ENCODE measurements around the gene ENOX2.

The ENOX2 gene

DNA sequence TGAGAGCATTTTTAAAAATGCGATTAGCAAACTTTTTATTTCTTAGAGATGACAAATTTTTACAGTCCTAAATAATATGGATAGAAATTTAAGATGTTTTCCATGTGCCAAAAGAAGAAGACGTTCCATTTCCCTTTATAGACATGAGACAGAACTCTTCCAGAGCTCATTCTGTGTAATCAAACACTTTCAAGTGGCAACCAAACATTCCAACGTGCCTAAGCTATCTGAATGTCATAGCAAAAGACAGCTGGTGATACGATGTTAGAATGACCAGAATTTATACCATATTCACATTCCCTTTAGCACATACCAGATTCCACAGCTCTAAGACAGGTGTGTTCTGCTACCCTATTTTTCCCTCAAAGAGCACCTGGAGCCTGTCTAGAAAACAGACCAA is 133.2 kb downstream of the ENOX2 start:
- ChIA-PET POLR2A (no interaction called here), CTCF (no interaction called here)

DNA sequence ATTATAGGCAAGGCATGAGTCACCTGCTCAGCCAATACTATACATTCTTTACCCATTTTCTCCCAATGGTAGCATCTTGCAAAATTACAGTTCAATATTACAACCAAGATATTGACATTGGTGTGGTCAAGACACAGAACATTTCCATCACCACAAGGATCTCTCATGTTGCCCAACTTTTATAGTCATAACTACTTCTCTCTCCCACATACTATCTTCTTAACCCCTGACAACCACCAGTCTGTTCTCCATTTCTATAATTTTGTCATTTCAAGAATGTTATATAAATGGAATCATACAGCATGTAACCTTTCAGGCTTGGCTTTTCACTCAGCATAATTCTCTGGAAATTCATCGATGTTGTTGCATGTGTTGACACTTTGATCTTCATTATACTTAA is 144.9 kb downstream of the ENOX2 start:
- ChIA-PET CTCF (no interaction called here), POLR2A (no interaction called here)
- no peak for DNase-seq (ENCODE audit: extremely low spot score)
- TF ChIP-seq FOXM1 (IDR thresholded peaks at IDR 0.05; ENCODE audit: borderline replicate concordance) (no peak), ARNT (IDR thresholded peaks at IDR 0.05) (no peak), FOXA1 (IDR thresholded peaks at IDR 0.05) (no peak), ZNF384 (IDR thresholded peaks at IDR 0.05) (no peak), FOXK2 (IDR thresholded peaks at IDR 0.05) (no peak), L3MBTL2 (conservative IDR thresholded peaks at IDR 0.05) (no peak), CTBP1 (IDR thresholded peaks at IDR 0.05; ENCODE audit: borderline replicate concordance) (no peak)

More for the DNA sequence above, 133.2 kb downstream of the ENOX2 start:
- no peak for TF ChIP-seq FOXA1 (IDR thresholded peaks at IDR 0.05)
- TF ChIP-seq, protein P1, sequence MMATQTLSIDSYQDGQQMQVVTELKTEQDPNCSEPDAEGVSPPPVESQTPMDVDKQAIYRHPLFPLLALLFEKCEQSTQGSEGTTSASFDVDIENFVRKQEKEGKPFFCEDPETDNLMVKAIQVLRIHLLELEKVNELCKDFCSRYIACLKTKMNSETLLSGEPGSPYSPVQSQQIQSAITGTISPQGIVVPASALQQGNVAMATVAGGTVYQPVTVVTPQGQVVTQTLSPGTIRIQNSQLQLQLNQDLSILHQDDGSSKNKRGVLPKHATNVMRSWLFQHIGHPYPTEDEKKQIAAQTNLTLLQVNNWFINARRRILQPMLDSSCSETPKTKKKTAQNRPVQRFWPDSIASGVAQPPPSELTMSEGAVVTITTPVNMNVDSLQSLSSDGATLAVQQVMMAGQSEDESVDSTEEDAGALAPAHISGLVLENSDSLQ (IDR thresholded peaks at IDR 0.05) = no peak
- DNase-seq (ENCODE audit: extremely low spot score) = no peak

DNA sequence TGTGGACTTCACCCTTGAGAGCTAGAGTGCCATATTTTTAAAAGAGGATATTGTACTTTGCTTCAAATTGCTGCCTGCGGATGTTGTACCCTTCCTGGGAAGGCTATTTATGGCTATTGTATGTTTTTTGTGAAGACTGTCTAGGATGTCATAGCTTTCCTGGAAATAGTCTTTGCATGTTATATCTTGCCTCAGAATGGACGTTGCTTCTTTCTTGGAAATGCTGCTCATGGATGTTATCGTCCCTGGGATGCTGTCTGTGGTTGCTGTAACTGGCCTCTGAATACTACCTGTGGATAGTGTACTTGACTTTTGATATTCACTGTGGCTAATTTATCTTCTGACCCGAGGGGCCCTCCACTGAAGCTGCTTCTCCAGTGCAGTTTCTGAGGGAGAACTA is 146.8 kb downstream of the ENOX2 start:
- ChIA-PET POLR2A (no interaction called here), CTCF (no interaction called here)
- DNase-seq (ENCODE audit: extremely low spot score) = no peak
- TF ChIP-seq FOXM1 (IDR thresholded peaks at IDR 0.05; ENCODE audit: borderline replicate concordance) (no peak), NFRKB (IDR thresholded peaks at IDR 0.05) (no peak), L3MBTL2 (conservative IDR thresholded peaks at IDR 0.05) (no peak), TARDBP (IDR thresholded peaks at IDR 0.05) (no peak), LEF1 (IDR thresholded peaks at IDR 0.05; ENCODE audit: borderline replicate concordance) (no peak), CTBP1 (IDR thresholded peaks at IDR 0.05; ENCODE audit: borderline replicate concordance) (no peak), SP1 (IDR thresholded peaks at IDR 0.05) (no peak), BHLHE40 (IDR thresholded peaks at IDR 0.05; ENCODE audit: borderline replicate concordance) (no peak), ELF4 (IDR thresholded peaks at IDR 0.05) (no peak)
- TF ChIP-seq, protein P1 (IDR thresholded peaks at IDR 0.05) = no peak

DNA sequence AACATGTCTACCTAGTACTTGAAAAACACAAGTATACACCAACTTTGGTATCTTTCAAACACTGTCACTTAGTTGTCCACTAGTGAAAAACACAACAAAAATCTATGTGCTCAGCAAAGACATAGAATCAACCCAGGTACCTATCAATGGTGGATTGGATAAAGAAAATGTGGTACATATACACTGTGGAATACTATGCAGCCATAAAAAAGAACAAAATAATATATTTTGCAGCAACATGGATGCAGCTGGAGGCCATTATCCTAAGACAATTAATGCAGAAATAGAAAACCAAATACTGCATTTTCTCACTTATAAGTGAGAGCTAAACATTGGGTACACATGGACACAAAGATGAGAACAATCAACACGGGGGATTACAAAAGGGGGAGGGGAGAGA is 148.7 kb downstream of the ENOX2 start:
- no peak for DNase-seq (ENCODE audit: extremely low spot score)
- CTCF ChIA-PET = no interaction called here
- no peak for TF ChIP-seq FOXM1 (IDR thresholded peaks at IDR 0.05; ENCODE audit: borderline replicate concordance)
- TF ChIP-seq ARNT (IDR thresholded peaks at IDR 0.05) = no peak
- no peak for TF ChIP-seq BHLHE40 (IDR thresholded peaks at IDR 0.05; ENCODE audit: borderline replicate concordance)
- TF ChIP-seq L3MBTL2 (conservative IDR thresholded peaks at IDR 0.05) = no peak
- no peak for TF ChIP-seq ELF4 (IDR thresholded peaks at IDR 0.05)
- TF ChIP-seq SP1 (IDR thresholded peaks at IDR 0.05) = no peak
- no peak for TF ChIP-seq LEF1 (IDR thresholded peaks at IDR 0.05; ENCODE audit: borderline replicate concordance)
- TF ChIP-seq, protein P1 (IDR thresholded peaks at IDR 0.05) = no peak
- TF ChIP-seq HDGF (IDR thresholded peaks at IDR 0.05; ENCODE audit: borderline replicate concordance) = no peak
- TF ChIP-seq NFRKB (IDR thresholded peaks at IDR 0.05) = no peak
- TF ChIP-seq FOXA1 (IDR thresholded peaks at IDR 0.05) = no peak
- POLR2A ChIA-PET = no interaction called here

DNA sequence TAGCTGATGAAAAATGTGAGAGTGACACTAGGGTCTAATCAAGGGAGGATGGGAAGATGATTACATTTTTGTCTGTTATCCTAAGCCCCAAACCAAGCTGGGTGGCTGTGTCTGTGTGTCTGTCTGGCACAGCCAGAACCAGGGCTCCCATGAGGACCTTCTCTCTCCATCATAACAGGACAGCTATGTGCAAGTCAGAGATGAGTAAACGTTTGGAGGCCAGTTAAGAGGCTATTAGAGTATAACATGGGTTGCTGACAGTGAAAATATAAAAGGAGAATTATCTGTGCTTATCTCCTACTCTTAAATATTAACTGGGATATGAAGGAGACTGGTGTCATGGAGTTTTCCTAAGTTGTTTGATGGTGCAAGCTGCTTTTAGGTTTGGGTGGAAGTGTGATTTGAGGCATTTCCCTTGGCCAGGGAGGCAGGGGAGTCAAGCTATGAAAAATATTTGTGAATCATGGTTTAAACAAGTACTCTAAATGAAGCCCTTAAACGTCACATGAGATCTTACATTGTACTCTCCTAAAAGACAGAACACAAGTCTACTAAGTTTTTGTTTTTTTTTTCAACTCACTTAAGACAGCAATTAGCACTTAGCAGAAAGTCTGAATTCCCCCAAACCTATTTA is 156.2 kb downstream of the ENOX2 start:
- ChIA-PET CTCF (no interaction called here), POLR2A (no interaction called here)
- TF ChIP-seq FOXM1 (IDR thresholded peaks at IDR 0.05; ENCODE audit: borderline replicate concordance) (no peak), ZNF384 (IDR thresholded peaks at IDR 0.05) (no peak), SUZ12 (IDR thresholded peaks at IDR 0.05) (no peak), BHLHE40 (IDR thresholded peaks at IDR 0.05; ENCODE audit: borderline replicate concordance) (no peak), FOXK2 (IDR thresholded peaks at IDR 0.05) (no peak), ARNT (IDR thresholded peaks at IDR 0.05) (no peak), LEF1 (IDR thresholded peaks at IDR 0.05; ENCODE audit: borderline replicate concordance) (no peak), FOXA1 (IDR thresholded peaks at IDR 0.05) (no peak), HDGF (IDR thresholded peaks at IDR 0.05; ENCODE audit: borderline replicate concordance) (no peak), SP1 (IDR thresholded peaks at IDR 0.05) (no peak)
- TF ChIP-seq, protein P1 (IDR thresholded peaks at IDR 0.05) = no peak
- DNase-seq (ENCODE audit: extremely low spot score) = no peak

DNA sequence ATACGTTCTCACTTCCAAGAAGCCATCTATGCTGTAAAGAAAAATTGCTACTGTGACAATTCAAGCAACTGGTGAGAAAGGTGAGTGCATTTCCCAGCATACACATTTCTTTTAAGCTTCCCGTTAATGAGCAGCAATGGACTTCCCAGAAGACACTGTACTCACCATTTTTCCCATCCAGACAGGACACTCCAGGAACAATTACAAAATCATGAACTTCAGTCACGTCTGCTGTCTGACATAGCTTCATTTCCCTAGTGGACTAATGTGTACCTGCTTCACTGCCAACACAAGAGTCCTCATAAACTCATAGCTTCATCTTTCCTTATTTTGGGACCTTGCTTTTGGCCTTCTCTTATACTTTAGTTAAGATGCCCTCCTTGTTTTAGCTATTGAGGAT is 156.9 kb downstream of the ENOX2 start:
- CTCF ChIA-PET = no interaction called here
- TF ChIP-seq CTBP1 (IDR thresholded peaks at IDR 0.05; ENCODE audit: borderline replicate concordance) = no peak
- TF ChIP-seq FOXA1 (IDR thresholded peaks at IDR 0.05) = no peak
- no peak for TF ChIP-seq LEF1 (IDR thresholded peaks at IDR 0.05; ENCODE audit: borderline replicate concordance)
- TF ChIP-seq L3MBTL2 (conservative IDR thresholded peaks at IDR 0.05) = no peak
- TF ChIP-seq, protein P1 (IDR thresholded peaks at IDR 0.05) = no peak
- TF ChIP-seq FOXK2 (IDR thresholded peaks at IDR 0.05) = no peak
- no peak for TF ChIP-seq SUZ12 (IDR thresholded peaks at IDR 0.05)
- no peak for TF ChIP-seq HDGF (IDR thresholded peaks at IDR 0.05; ENCODE audit: borderline replicate concordance)
- no peak for TF ChIP-seq FOXM1 (IDR thresholded peaks at IDR 0.05; ENCODE audit: borderline replicate concordance)
- TF ChIP-seq BHLHE40 (IDR thresholded peaks at IDR 0.05; ENCODE audit: borderline replicate concordance) = no peak
- no peak for DNase-seq (ENCODE audit: extremely low spot score)
- POLR2A ChIA-PET = no interaction called here

Measured in HEK293T (cell line).